Peyer's patch (tissue), 4 donors: ENCODE measurements around the gene EDEM1. TPM values are rescaled to one million over a fixed set of nuclear protein-coding genes. Genes with fewer than 3 reads are reported as not detected.

ENCODE experiments used
- DNase-seq, 3 donors: peaks; one replicate each; pipeline ENCODE4 v3.0.0-alpha.2; 2017 to 2019
- H3K27ac ChIP-seq, 4 donors: fragments of 200-600 bp; sonication (generic); one replicate each; pipeline ENCODE4 v1.5.1; 2016 to 2019
- H3K27me3 ChIP-seq, 2 donors: fragments of 200-600 bp; sonication (generic); one replicate each; pipeline ENCODE4 v1.5.1; 2019
- H3K36me3 ChIP-seq, 3 donors: fragments of 200-600 bp; sonication (generic); one replicate each; pipeline ENCODE4 v1.5.1; 2016 to 2019
- H3K4me1 ChIP-seq, 4 donors: fragments of 200-600 bp; sonication (generic); one replicate each; pipeline ENCODE4 v1.5.1; 2016 to 2019
- H3K4me3 ChIP-seq, 4 donors: fragments of 200-600 bp; sonication (generic); 1 replicate in 3 of 4; 2 replicates in 1 of 4; pipeline ENCODE4 v1.5.1; 2016 to 2019; ENCODE audit warnings: mild to moderate bottlenecking in 1 of 4
- H3K9me3 ChIP-seq, 4 donors: fragments of 200-600 bp; sonication (generic); one replicate each; pipeline ENCODE4 v1.5.1; 2016 to 2019; ENCODE audit warnings: mild to moderate bottlenecking in 1 of 4
- CTCF ChIP-seq, 6 experiments: fragments of 450-650 bp in 4 of 6; fragments of 200-600 bp in 2 of 6; sonication (generic) in 1 of 6; IDR thresholded peaks; one replicate each; pipeline ENCODE4 v1.5.1; 2017 to 2019; ENCODE audit warnings: antibody characterized with exemption in 6 of 6, mild to moderate bottlenecking in 3 of 6, moderate library complexity in 1 of 6
- POLR2A ChIP-seq, 2 donors: fragments of 450-650 bp; IDR thresholded peaks; one replicate each; pipeline ENCODE4 v1.5.1; 2017; ENCODE audit warnings: antibody characterized with exemption in 2 of 2, mild to moderate bottlenecking in 2 of 2, moderate library complexity in 2 of 2
- total RNA-seq, 4 donors: library from RNA; depleted of rRNA; stranded (reverse); fragments of >200 nt; gene quantifications; one replicate each; pipeline ENCODE4 v1.1.0, GENCODE V29; 2016

Gene EDEM1
- total RNA-seq, 4 donors from 2014 or later = 50.1 to 118 (median 58.8) TPM

GRCh38 chr3:5217824-5218595 is 30.5 kb downstream of the EDEM1 start:
- Histone ChIP-seq H3K27me3 (no peaks in the 10 kb centered on the region), H3K27ac (peak overlapping the region in 2 of 4 donors; percentile 11 to 38), H3K4me1 (peaks cover 0 to 14% (median 0%) of the 10 kb centered on the region in 4 donors), H3K9me3 (no peaks in the 10 kb centered on the region), H3K36me3 (peaks cover 0 to 51% (median 0%) of the 10 kb centered on the region in 3 donors), H3K4me3 (no peak overlapping the region)
- TF ChIP-seq CTCF (IDR thresholded peaks at IDR 0.05) (no peak), POLR2A (IDR thresholded peaks at IDR 0.05) (no peak)
- no peak for DNase-seq

- Histone ChIP-seq H3K27ac (no peak overlapping the region), H3K36me3 (peaks cover 0 to 45% (median 0%) of the 10 kb centered on the region in 3 donors), H3K4me3 (no peak overlapping the region), H3K9me3 (no peaks in the 10 kb centered on the region), H3K27me3 (no peaks in the 10 kb centered on the region), H3K4me1 (peaks cover 0 to 14% (median 0%) of the 10 kb centered on the region in 4 donors)
- no peak for TF ChIP-seq CTCF (IDR thresholded peaks at IDR 0.05)
- DNase-seq = no peak
These were observed 31.3 kb downstream of the EDEM1 start for GRCh38 chr3:5218815-5219214.

- Histone ChIP-seq H3K27me3 (no peaks in the 10 kb centered on the region), H3K27ac (no peak overlapping the region), H3K9me3 (no peaks in the 10 kb centered on the region), H3K36me3 (peaks cover 0 to 41% (median 0%) of the 10 kb centered on the region in 3 donors), H3K4me1 (peaks cover 0 to 14% (median 0%) of the 10 kb centered on the region in 4 donors), H3K4me3 (no peak overlapping the region)
- TF ChIP-seq POLR2A (IDR thresholded peaks at IDR 0.05) (no peak), CTCF (IDR thresholded peaks at IDR 0.05) (no peak)
- DNase-seq = no peak
These were observed 31.7 kb downstream of the EDEM1 start for GRCh38 chr3:5219216-5219615.

GRCh38 chr3:5220193-5220592 is 32.7 kb downstream of the EDEM1 start:
- Histone ChIP-seq H3K4me1 (peaks cover 0 to 14% (median 0%) of the 10 kb centered on the region in 4 donors), H3K36me3 (peaks cover 0 to 31% (median 0%) of the 10 kb centered on the region in 3 donors), H3K4me3 (no peak overlapping the region), H3K9me3 (no peaks in the 10 kb centered on the region), H3K27me3 (no peaks in the 10 kb centered on the region), H3K27ac (no peak overlapping the region)
- TF ChIP-seq CTCF (IDR thresholded peaks at IDR 0.05) = no peak
- no peak for TF ChIP-seq POLR2A (IDR thresholded peaks at IDR 0.05)
- DNase-seq = no peak

GRCh38 chr3:5220667-5221431 is 33.3 kb downstream of the EDEM1 start:
- H3K4me1 ChIP-seq = peaks cover 0 to 14% (median 0%) of the 10 kb centered on the region in 4 donors
- H3K9me3 ChIP-seq = no peaks in the 10 kb centered on the region
- DNase-seq = no peak

More at GRCh38 chr3:5220667-5221431, 33.3 kb downstream of the EDEM1 start:
- peaks cover 0 to 24% (median 0%) of the 10 kb centered on the region in 3 donors for H3K36me3 ChIP-seq
- no peak overlapping the region for H3K4me3 ChIP-seq
- no peak overlapping the region for H3K27ac ChIP-seq
- TF ChIP-seq CTCF (IDR thresholded peaks at IDR 0.05) (no peak), POLR2A (IDR thresholded peaks at IDR 0.05) (no peak)
- H3K27me3 ChIP-seq = no peaks in the 10 kb centered on the region
